Upper lobe of right lung (tissue), 1 donor: ENCODE results near the gene GLB1L3. TPM values are rescaled to one million over a fixed set of nuclear protein-coding genes. Genes with fewer than 3 reads are reported as not detected.

Experiments used
- ATAC-seq: fragments of 200-7000 bp; cut with Tn5 transposase; one replicate; pipeline ENCODE4 v1.9.1; 2020; ENCODE audit warnings: mild to moderate bottlenecking, moderate library complexity
- DNase-seq: peaks from one replicate; pipeline ENCODE4 v3.0.0-alpha.2; 2020
- H3K27ac ChIP-seq: fragments of 200-600 bp; one replicate; pipeline ENCODE4 v1.8.0; 2022
- H3K27me3 ChIP-seq: fragments of 200-600 bp; one replicate; pipeline ENCODE4 v1.8.0; 2022; ENCODE audit warnings: mild to moderate bottlenecking
- H3K36me3 ChIP-seq: fragments of 200-600 bp; one replicate; pipeline ENCODE4 v1.8.0; 2022
- H3K4me1 ChIP-seq: fragments of 200-600 bp; one replicate; pipeline ENCODE4 v1.8.0; 2022
- H3K4me3 ChIP-seq: fragments of 200-600 bp; one replicate; pipeline ENCODE4 v1.8.0; 2022; ENCODE audit warnings: mild to moderate bottlenecking
- H3K9me3 ChIP-seq: fragments of 200-600 bp; one replicate; pipeline ENCODE4 v1.8.0; 2022
- intact Hi-C: fragments of 100-400 bp; cut with DNase I; formaldehyde crosslinking; loops from one replicate; pipeline ENCODE4 v1.11.0; 2022
- total RNA-seq: library from RNA; stranded (reverse); fragmentation: NEBNext Ultra II Directional; extraction: Animal tissue kit (Norgen Biotek cat#: 25700); gene quantifications from one replicate; pipeline ENCODE4 v1.2.1, GENCODE V29; 2021
- TF ChIP-seq, protein P1 (sequence below): fragments of 200-600 bp; IDR thresholded peaks from one replicate; pipeline ENCODE4 v1.8.0; 2022; ENCODE audit warnings: antibody characterized with exemption
- donor health status: DM: no; HTN: yes; CAD: no; lungs with severe emphysema.

GLB1L3 gene
- total RNA-seq, 1 donor from 2014 or later: 0.43 TPM

DNA sequence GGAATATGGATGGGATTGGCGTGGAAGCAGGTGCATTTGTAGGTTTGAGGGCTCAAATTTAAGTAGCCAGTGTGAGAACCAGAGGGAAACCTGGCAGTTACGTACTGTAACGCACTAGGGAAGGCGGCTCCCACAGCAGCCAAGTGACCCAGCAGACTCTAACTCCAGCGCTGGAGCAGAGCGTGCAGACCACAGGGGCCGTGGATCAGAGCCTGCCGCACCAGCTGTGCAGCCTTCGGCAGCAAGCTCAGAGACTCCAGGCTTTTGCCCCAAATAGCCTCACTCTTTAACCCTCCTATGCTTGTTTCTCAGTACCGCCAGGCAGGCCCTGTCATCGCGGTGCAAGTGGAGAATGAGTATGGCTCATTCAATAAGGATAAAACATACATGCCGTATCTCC is 12.3 kb downstream of the GLB1L3 start:
- no peak for ATAC-seq
- TF ChIP-seq, protein P1, sequence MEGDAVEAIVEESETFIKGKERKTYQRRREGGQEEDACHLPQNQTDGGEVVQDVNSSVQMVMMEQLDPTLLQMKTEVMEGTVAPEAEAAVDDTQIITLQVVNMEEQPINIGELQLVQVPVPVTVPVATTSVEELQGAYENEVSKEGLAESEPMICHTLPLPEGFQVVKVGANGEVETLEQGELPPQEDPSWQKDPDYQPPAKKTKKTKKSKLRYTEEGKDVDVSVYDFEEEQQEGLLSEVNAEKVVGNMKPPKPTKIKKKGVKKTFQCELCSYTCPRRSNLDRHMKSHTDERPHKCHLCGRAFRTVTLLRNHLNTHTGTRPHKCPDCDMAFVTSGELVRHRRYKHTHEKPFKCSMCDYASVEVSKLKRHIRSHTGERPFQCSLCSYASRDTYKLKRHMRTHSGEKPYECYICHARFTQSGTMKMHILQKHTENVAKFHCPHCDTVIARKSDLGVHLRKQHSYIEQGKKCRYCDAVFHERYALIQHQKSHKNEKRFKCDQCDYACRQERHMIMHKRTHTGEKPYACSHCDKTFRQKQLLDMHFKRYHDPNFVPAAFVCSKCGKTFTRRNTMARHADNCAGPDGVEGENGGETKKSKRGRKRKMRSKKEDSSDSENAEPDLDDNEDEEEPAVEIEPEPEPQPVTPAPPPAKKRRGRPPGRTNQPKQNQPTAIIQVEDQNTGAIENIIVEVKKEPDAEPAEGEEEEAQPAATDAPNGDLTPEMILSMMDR: no peak
- H3K9me3 ChIP-seq: no peaks in the 10 kb centered on the region
- H3K4me1 ChIP-seq: no peaks in the 10 kb centered on the region
- no peaks in the 10 kb centered on the region for H3K27me3 ChIP-seq
- H3K27ac ChIP-seq: no peak overlapping the region
- intact Hi-C loops: no loop called here
- no peaks in the 10 kb centered on the region for H3K36me3 ChIP-seq
- no peak overlapping the region for H3K4me3 ChIP-seq
- no peak for DNase-seq

DNA sequence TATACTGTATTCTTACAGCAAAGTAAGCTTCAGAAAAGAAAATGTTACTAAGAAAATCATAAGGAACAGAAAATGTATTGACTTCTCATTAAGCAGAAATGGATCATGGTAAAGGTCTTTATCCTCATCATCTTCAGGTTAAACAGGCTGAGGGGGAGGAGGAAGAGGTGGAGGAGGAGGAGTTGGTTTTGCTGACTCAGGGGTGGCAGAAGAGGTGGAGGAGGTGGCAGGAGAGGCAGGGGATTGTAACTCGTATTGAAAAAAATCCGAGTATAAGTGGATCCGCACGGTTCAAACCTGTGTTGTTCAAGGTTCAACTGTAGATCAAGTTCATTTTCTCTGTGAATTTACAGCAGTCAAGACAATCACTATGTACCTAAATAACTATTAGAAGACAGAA is 13.0 kb downstream of the GLB1L3 start:
- intact Hi-C loops: no loop called here
- no peak for DNase-seq
- TF ChIP-seq, protein P1: no peak
- Histone ChIP-seq H3K4me1 (no peaks in the 10 kb centered on the region), H3K27ac (no peak overlapping the region), H3K27me3 (no peaks in the 10 kb centered on the region), H3K9me3 (no peaks in the 10 kb centered on the region), H3K36me3 (no peaks in the 10 kb centered on the region), H3K4me3 (no peak overlapping the region)
- ATAC-seq: no peak

DNA sequence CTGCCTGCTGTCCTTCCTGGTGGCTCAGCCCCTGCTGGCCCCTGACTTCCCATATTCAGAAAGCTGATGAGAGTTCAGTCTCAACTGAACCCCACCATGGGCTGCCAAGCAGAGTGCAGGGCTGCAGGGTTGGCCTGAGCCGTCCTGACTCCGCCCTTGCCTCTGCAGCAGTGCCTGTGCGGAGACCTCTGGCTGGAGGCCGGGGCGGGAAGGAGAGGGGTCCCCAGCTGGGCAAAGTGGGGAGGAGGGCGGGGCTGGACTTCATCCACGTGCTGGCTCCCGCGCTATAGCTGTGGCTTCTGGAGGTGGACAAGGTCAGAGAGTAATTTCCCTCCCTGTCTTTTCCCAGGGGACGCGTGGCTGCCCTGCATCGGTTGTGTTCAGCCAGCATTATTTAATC is 13.6 kb downstream of the GLB1L3 start:
- intact Hi-C loops: no loop called here
- H3K27me3 ChIP-seq: no peaks in the 10 kb centered on the region
- no peaks in the 10 kb centered on the region for H3K36me3 ChIP-seq
- no peaks in the 10 kb centered on the region for H3K9me3 ChIP-seq
- H3K4me3 ChIP-seq: no peak overlapping the region
- ATAC-seq: no peak
- TF ChIP-seq, protein P1: no peak
- H3K4me1 ChIP-seq: no peaks in the 10 kb centered on the region
- no peak for DNase-seq
- H3K27ac ChIP-seq: no peak overlapping the region

DNA sequence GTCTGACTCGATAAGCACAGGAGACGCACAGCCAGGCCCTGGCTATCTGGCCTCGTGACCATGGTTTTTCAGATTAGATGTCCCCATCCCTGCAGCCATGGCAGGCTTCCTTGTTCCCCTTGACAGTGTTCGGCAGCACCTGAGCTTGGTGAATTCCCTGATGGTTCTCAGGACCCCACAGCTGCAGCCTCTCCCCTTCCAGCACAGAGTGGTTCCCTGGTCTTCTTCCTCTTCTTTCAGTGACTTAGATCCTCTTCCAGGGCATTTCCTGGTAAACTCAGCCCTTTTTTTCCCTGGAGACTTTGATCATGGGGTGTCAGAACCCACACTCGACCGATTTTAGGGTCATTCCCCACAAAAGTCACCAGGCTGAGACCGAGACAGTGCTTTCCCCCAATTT is 14.5 kb downstream of the GLB1L3 start:
- DNase-seq: no peak
- H3K36me3 ChIP-seq: no peaks in the 10 kb centered on the region
- no peak overlapping the region for H3K27ac ChIP-seq
- TF ChIP-seq, protein P1: no peak
- no peaks in the 10 kb centered on the region for H3K4me1 ChIP-seq
- H3K9me3 ChIP-seq: no peaks in the 10 kb centered on the region
- no peak for ATAC-seq
- H3K4me3 ChIP-seq: no peak overlapping the region
- no peaks in the 10 kb centered on the region for H3K27me3 ChIP-seq
- intact Hi-C loops: no loop called here

DNA sequence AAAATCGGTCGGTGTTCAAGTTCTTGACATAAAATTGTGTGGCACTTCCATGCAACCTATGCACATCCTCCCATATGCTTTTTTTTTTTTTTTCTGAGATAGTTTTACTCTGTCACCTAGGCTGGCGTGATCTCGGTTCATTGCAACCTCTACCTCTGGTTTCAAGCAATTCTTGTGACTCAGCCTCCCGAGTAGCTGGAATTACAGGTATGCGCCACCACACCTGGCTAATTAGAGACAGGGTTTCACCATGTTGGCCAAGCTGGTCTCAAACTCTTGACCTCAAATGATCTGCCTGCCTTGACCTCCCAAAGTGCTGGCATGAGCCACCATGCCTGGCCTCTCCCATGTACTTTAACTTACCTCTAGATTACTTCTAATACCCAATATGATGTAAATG is 15.0 kb downstream of the GLB1L3 start:
- Histone ChIP-seq H3K4me1 (no peaks in the 10 kb centered on the region), H3K4me3 (no peak overlapping the region), H3K9me3 (no peaks in the 10 kb centered on the region), H3K27ac (no peak overlapping the region), H3K27me3 (no peaks in the 10 kb centered on the region), H3K36me3 (no peaks in the 10 kb centered on the region)
- ATAC-seq: no peak
- intact Hi-C loops: no loop called here
- TF ChIP-seq, protein P1: no peak
- no peak for DNase-seq

DNA sequence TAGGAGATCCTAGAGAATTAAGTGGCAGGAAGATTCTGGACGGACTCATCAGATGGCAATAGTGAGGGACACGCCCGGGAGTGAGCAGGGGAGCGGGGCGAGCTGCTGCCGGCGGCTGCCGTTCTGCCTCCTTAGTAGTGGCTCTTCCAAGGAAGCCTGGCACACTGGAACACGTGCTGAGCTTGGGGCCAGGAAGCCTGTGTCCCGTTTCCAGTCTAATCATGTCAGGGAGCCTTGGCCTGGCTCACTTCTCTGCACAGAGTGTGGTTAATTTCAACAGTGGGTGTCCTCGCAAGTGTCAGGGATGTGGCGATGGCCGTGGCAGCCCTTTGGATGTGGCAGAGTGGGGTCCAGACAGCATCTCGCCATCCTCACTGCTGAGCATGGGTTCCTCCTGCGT is 16.5 kb downstream of the GLB1L3 start:
- no peak for ATAC-seq
- no peak for DNase-seq
- Histone ChIP-seq H3K4me3 (no peak overlapping the region), H3K9me3 (no peaks in the 10 kb centered on the region), H3K27ac (no peak overlapping the region), H3K27me3 (no peaks in the 10 kb centered on the region), H3K4me1 (no peaks in the 10 kb centered on the region), H3K36me3 (no peaks in the 10 kb centered on the region)
- intact Hi-C loops: no loop called here
- TF ChIP-seq, protein P1: no peak
